ENCODE results near the gene ZNF771. TPM values are rescaled to one million over a fixed set of nuclear protein-coding genes. Genes with fewer than 3 reads are reported as not detected.

ZNF771 gene
- total and polyA plus RNA-seq, 12 donors: 2.8 to 81.3 (median 11.9) TPM

- WGBS, 4 donors: 73 to 86% (median 82%) methylated on average over 6 to 13 of the region's 13 CpGs
- H3K27ac ChIP-seq: no peak overlapping the region
- peaks cover 9 to 18% of the 10 kb centered on the region in 2 donors for H3K4me1 ChIP-seq (replicated peaks in 1 of 2)
- no peaks in the 10 kb centered on the region for H3K9me3 ChIP-seq (replicated peaks in 1 of 3)
- no peaks in the 10 kb centered on the region for H3K27me3 ChIP-seq
- H3K4me3 ChIP-seq: no peak overlapping the region
- no peak for DNase-seq
- intact Hi-C loops (cut with DNase I): no loop called here
- no peaks in the 10 kb centered on the region for H3K36me3 ChIP-seq (replicated peaks in 1 of 2)
- TF ChIP-seq, protein P1, sequence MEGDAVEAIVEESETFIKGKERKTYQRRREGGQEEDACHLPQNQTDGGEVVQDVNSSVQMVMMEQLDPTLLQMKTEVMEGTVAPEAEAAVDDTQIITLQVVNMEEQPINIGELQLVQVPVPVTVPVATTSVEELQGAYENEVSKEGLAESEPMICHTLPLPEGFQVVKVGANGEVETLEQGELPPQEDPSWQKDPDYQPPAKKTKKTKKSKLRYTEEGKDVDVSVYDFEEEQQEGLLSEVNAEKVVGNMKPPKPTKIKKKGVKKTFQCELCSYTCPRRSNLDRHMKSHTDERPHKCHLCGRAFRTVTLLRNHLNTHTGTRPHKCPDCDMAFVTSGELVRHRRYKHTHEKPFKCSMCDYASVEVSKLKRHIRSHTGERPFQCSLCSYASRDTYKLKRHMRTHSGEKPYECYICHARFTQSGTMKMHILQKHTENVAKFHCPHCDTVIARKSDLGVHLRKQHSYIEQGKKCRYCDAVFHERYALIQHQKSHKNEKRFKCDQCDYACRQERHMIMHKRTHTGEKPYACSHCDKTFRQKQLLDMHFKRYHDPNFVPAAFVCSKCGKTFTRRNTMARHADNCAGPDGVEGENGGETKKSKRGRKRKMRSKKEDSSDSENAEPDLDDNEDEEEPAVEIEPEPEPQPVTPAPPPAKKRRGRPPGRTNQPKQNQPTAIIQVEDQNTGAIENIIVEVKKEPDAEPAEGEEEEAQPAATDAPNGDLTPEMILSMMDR (IDR thresholded peaks at IDR 0.05): no peak
- no peak for TF ChIP-seq POLR2A (IDR thresholded peaks at IDR 0.05)
Measured at GRCh38 chr16:30381291-30382041, 25.9 kb upstream of the ZNF771 start.

- DNase-seq: no peak
- intact Hi-C loops (cut with DNase I): no loop called here
- Histone ChIP-seq H3K27me3 (no peaks in the 10 kb centered on the region), H3K4me3 (no peak within 1 kb of the TSS), H3K4me1 (replicated peaks in 1 of 2) (peaks cover 8 to 15% of the 10 kb centered on the region in 2 donors), H3K27ac (no peak within 1 kb of the TSS), H3K9me3 (replicated peaks in 1 of 3) (no peaks in the 10 kb centered on the region), H3K36me3 (replicated peaks in 1 of 2) (no peaks in the 10 kb centered on the region)
- 48 to 69% (median 65%) methylated on average over 5 to 12 of the region's 12 CpGs for WGBS, 4 donors
- TF ChIP-seq POLR2A (IDR thresholded peaks at IDR 0.05): no peak
- TF ChIP-seq, protein P1 (IDR thresholded peaks at IDR 0.05): no peak
Measured at GRCh38 chr16:30382111-30382881, 25.1 kb upstream of the ZNF771 start, which contains the start of gene SEPTIN1. TSS of gene SEPTIN1 (minus strand) at chr16:30382561. CDS start at chr16:30382542, 19 bp downstream.

GRCh38 chr16:30383521-30383920, 23.9 kb upstream of the ZNF771 start:
- Histone ChIP-seq H3K9me3 (replicated peaks in 1 of 3) (no peaks in the 10 kb centered on the region), H3K4me1 (replicated peaks in 1 of 2) (peaks cover 5 to 9% of the 10 kb centered on the region in 2 donors), H3K27ac (no peak overlapping the region), H3K27me3 (no peaks in the 10 kb centered on the region), H3K36me3 (replicated peaks in 1 of 2) (no peaks in the 10 kb centered on the region), H3K4me3 (no peak overlapping the region)
- no peak for TF ChIP-seq POLR2A (IDR thresholded peaks at IDR 0.05)
- TF ChIP-seq, protein P1 (IDR thresholded peaks at IDR 0.05): no peak
- WGBS, 4 donors: 4 to 32% (median 21%) methylated on average over 2 of the region's 2 CpGs
- DNase-seq: no peak
- intact Hi-C loops (cut with DNase I): no loop called here

- Histone ChIP-seq H3K36me3 (replicated peaks in 1 of 2) (peaks cover 0 to 17% of the 10 kb centered on the region in 2 donors), H3K27ac (peak overlapping the region; percentile 75 to 91 (median 88)), H3K4me3 (peak overlapping the region in 3 of 4 donors; percentile 38 to 100 (median 71)), H3K27me3 (no peaks in the 10 kb centered on the region), H3K9me3 (replicated peaks in 1 of 3) (no peaks in the 10 kb centered on the region), H3K4me1 (replicated peaks in 1 of 2) (peaks cover 13 to 23% of the 10 kb centered on the region in 2 donors)
- DNase-seq: peak in 3 of 7 donors; percentile 56 to 75 (median 70)
- 6 to 8% (median 7%) methylated on average over 28 to 31 of the region's 31 CpGs for WGBS, 4 donors
- intact Hi-C loops (cut with DNase I): no loop called here
- TF ChIP-seq, protein P1 (IDR thresholded peaks at IDR 0.05): no peak
- TF ChIP-seq POLR2A (IDR thresholded peaks at IDR 0.05): peak in 1 of 2 donors; percentile 42
Measured at GRCh38 chr16:30394592-30395154, 12.7 kb upstream of the ZNF771 start.

All from adrenal gland (tissue), 12 donors.